ENCODE measurements around the gene SIGLECL1. TPM values are rescaled to one million over a fixed set of nuclear protein-coding genes. Genes with fewer than 3 reads are reported as not detected.

The SIGLECL1 gene
- total and polyA plus RNA-seq, 2 donors (not counting 1 experiment from before 2014, with no cell fraction given) = not detected

DNA sequence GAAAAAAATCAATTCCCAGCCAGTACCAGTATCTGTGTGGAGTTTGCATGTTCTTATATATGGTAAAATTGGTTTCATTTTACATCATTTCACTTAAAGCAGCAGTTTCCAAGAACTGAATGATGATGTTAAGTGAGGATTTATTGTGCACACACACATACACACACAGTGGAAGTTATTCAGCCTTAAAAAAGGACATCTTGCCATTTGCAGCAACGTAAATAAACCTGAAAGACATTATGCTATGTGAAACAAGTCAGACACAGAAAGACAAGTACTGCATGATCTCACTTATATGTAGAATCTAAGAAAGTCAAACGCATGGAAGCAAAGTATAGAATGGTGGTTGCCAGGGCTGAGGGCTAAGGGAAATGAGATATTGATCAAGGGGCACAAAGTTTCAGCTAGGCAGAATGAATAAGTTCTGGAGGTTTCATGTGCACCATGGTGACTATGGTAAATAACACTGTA lies 5.3 kb downstream of the SIGLECL1 start:
- Histone ChIP-seq H4K20me1 (ENCODE audit: control insufficient read depth, insufficient read depth, low read length, poor library complexity, severe bottlenecking) (no peaks in the 10 kb centered on the region), H3K36me3 (replicated peaks in 1 of 2; ENCODE audit: control extremely low read depth in 1 of 2, control insufficient read depth in 1 of 2, extremely low read depth in 1 of 2, insufficient read depth in 2 of 2, low read length in 1 of 2) (no peaks in the 10 kb centered on the region), H3K27me3 (replicated peaks in 1 of 4; ENCODE audit: control extremely low read depth in 1 of 4, control insufficient read depth in 3 of 4, insufficient read depth in 4 of 4, low read length in 3 of 4) (peaks cover 0 to 4% (median 0%) of the 10 kb centered on the region in 4 experiments), H3K4me3 (ENCODE audit: control extremely low read depth in 1 of 5, extremely low read depth in 1 of 5, insufficient read depth in 1 of 5, low read depth in 2 of 5, low read length in 4 of 5) (no peak overlapping the region), H3K27ac (ENCODE audit: low read length in 2 of 2) (no peak overlapping the region), H3K9me3 (ENCODE audit: control extremely low read depth in 1 of 3, control insufficient read depth in 2 of 3, insufficient read depth in 1 of 3, low read length in 2 of 3) (peaks cover 0 to 2% (median 0%) of the 10 kb centered on the region in 3 donors), H3K9ac (ENCODE audit: low read length) (no peak overlapping the region), H3K4me2 (replicated peaks; ENCODE audit: low read depth, low read length, poor library complexity, severe bottlenecking) (no peak overlapping the region), H2AFZ (ENCODE audit: insufficient read depth, low read depth, low read length, poor library complexity, severe bottlenecking) (no peak overlapping the region), H3K79me2 (ENCODE audit: control insufficient read depth, insufficient read depth, low read length) (no peaks in the 10 kb centered on the region), H3K4me1 (ENCODE audit: control insufficient read depth in 2 of 2, insufficient read depth in 2 of 2, low read length in 2 of 2) (peaks cover 0 to 3% of the 10 kb centered on the region in 2 donors)
- peaks cover 6% of the 10 kb centered on the region for H3K4me1 Mint-ChIP-seq
- 83% methylated on average over 1 of the region's 2 CpGs for WGBS (ENCODE audit: insufficient coverage)
- TF ChIP-seq, protein P1, sequence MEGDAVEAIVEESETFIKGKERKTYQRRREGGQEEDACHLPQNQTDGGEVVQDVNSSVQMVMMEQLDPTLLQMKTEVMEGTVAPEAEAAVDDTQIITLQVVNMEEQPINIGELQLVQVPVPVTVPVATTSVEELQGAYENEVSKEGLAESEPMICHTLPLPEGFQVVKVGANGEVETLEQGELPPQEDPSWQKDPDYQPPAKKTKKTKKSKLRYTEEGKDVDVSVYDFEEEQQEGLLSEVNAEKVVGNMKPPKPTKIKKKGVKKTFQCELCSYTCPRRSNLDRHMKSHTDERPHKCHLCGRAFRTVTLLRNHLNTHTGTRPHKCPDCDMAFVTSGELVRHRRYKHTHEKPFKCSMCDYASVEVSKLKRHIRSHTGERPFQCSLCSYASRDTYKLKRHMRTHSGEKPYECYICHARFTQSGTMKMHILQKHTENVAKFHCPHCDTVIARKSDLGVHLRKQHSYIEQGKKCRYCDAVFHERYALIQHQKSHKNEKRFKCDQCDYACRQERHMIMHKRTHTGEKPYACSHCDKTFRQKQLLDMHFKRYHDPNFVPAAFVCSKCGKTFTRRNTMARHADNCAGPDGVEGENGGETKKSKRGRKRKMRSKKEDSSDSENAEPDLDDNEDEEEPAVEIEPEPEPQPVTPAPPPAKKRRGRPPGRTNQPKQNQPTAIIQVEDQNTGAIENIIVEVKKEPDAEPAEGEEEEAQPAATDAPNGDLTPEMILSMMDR (IDR thresholded peaks at IDR 0.05) = no peak
- no peak for TF ChIP-seq EZH2 (IDR thresholded peaks at IDR 0.05; ENCODE audit: borderline replicate concordance, insufficient read depth, low read depth, low read length, poor library complexity, severe bottlenecking)
- H3K27ac Mint-ChIP-seq = no peak overlapping the region
- H3K4me3 Mint-ChIP-seq = no peak overlapping the region
- no peaks in the 10 kb centered on the region for H3K9me3 Mint-ChIP-seq (ENCODE audit: insufficient read depth)
- no peak for ATAC-seq (ENCODE audit: low read depth)
- intact Hi-C loops (cut with micrococcal nuclease) = no loop called here
- H3K27me3 Mint-ChIP-seq = peaks cover 29% of the 10 kb centered on the region
- CTCF ChIA-PET = no interaction called here
- no peak for DNase-seq
- POLR2A ChIA-PET = no interaction called here

DNA sequence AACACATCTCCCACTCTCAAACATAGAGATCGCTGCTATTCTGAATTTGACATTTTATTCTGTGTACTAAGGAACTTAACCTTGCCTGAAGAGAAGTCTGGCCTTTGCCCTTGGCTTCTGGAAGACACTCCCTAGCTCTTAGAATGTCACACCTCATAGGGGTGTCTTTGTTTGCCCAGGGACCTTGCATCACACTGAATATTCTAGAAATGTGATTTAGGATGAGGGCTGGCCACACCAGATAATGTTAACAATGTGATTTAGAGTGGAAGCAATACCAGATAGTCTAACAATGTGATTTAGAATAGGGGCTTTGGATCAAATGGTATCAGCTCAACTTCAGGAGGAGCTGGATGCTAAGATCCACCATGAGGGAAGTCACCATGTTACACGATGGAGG lies 6.6 kb downstream of the SIGLECL1 start:
- H3K4me3 Mint-ChIP-seq = no peak overlapping the region
- H3K36me3 ChIP-seq (replicated peaks in 1 of 2; ENCODE audit: control extremely low read depth in 1 of 2, control insufficient read depth in 1 of 2, extremely low read depth in 1 of 2, insufficient read depth in 2 of 2, low read length in 1 of 2) = no peaks in the 10 kb centered on the region
- no peak overlapping the region for H3K4me2 ChIP-seq (replicated peaks; ENCODE audit: low read depth, low read length, poor library complexity, severe bottlenecking)
- intact Hi-C loops (cut with micrococcal nuclease) = no loop called here
- no peak overlapping the region for H3K9ac ChIP-seq (ENCODE audit: low read length)
- ATAC-seq (ENCODE audit: low read depth) = no peak
- no peak overlapping the region for H3K4me3 ChIP-seq (ENCODE audit: control extremely low read depth in 1 of 5, extremely low read depth in 1 of 5, insufficient read depth in 1 of 5, low read depth in 2 of 5, low read length in 4 of 5)
- no peaks in the 10 kb centered on the region for H3K9me3 Mint-ChIP-seq (ENCODE audit: insufficient read depth)
- no peaks in the 10 kb centered on the region for H4K20me1 ChIP-seq (ENCODE audit: control insufficient read depth, insufficient read depth, low read length, poor library complexity, severe bottlenecking)
- H3K27me3 ChIP-seq (replicated peaks in 1 of 4; ENCODE audit: control extremely low read depth in 1 of 4, control insufficient read depth in 3 of 4, insufficient read depth in 4 of 4, low read length in 3 of 4) = peaks cover 0 to 11% (median 0%) of the 10 kb centered on the region in 4 experiments
- H2AFZ ChIP-seq (ENCODE audit: insufficient read depth, low read depth, low read length, poor library complexity, severe bottlenecking) = no peak overlapping the region
- no peak for DNase-seq
- TF ChIP-seq EZH2 (IDR thresholded peaks at IDR 0.05; ENCODE audit: borderline replicate concordance, insufficient read depth, low read depth, low read length, poor library complexity, severe bottlenecking) = no peak
- TF ChIP-seq, protein P1 (IDR thresholded peaks at IDR 0.05) = no peak
- no peaks in the 10 kb centered on the region for H3K9me3 ChIP-seq (ENCODE audit: control extremely low read depth in 1 of 3, control insufficient read depth in 2 of 3, insufficient read depth in 1 of 3, low read length in 2 of 3)
- 86% methylated on average over 1 of the region's 2 CpGs for WGBS (ENCODE audit: insufficient coverage)
- peaks cover 0 to 3% of the 10 kb centered on the region in 2 donors for H3K4me1 ChIP-seq (ENCODE audit: control insufficient read depth in 2 of 2, insufficient read depth in 2 of 2, low read length in 2 of 2)
- no peak overlapping the region for H3K27ac ChIP-seq (ENCODE audit: low read length in 2 of 2)
- ChIA-PET POLR2A (no interaction called here), CTCF (no interaction called here)
- no peak overlapping the region for H3K27ac Mint-ChIP-seq
- H3K79me2 ChIP-seq (ENCODE audit: control insufficient read depth, insufficient read depth, low read length) = no peaks in the 10 kb centered on the region
- H3K4me1 Mint-ChIP-seq = peaks cover 6% of the 10 kb centered on the region
- peaks cover 30% of the 10 kb centered on the region for H3K27me3 Mint-ChIP-seq

Data from B cell (primary cell).